A673 (cell line): Measurements from ENCODE around the gene ARPC2. TPM values are rescaled to one million over a fixed set of nuclear protein-coding genes. Genes with fewer than 3 reads are reported as not detected.

Source experiments
- BruUV-seq: library from RNA; stranded (reverse); fragments of 400-500 nt; replicated peaks from 2 replicates; lab custom pipeline; 2021; lab: Mats Ljungman, UMichigan
- CTCF ChIA-PET: fragments of 300-600 bp; sonication (Branson Sonifier 250); formaldehyde crosslinking; loops from one replicate; lab custom pipeline; 2022; ENCODE audit warnings: antibody characterized with exemption; lab: Charles Lee
- POLR2A ChIA-PET: fragments of 300-600 bp; sonication (Branson Sonifier 250); formaldehyde crosslinking; loops from one replicate; lab custom pipeline; 2022; ENCODE audit warnings: antibody characterized with exemption; ENCODE audit not compliant: low non-redundant PET; lab: Charles Lee
- DNase-seq: peaks from one replicate; pipeline ENCODE4 v3.0.0-alpha.2; 2015; ENCODE audit warnings: low spot score
- H3K27ac ChIP-seq: fragments of 200-600 bp; sonication (generic); 2 replicates; pipeline ENCODE4 v1.5.1; 2016; ENCODE audit warnings: mixed run types, low read depth, mild to moderate bottlenecking, mixed read lengths, antibody characterized with exemption, low read length; ENCODE audit not compliant: poor library complexity, severe bottlenecking
- H3K27me3 ChIP-seq: fragments of 200-600 bp; sonication (generic); replicated peaks from 2 replicates; pipeline ENCODE4 v1.6.1; 2017; ENCODE audit warnings: mixed run types, low read depth, mild to moderate bottlenecking, mixed read lengths, antibody characterized with exemption, low read length; ENCODE audit not compliant: insufficient read depth, poor library complexity
- H3K36me3 ChIP-seq: fragments of 200-600 bp; sonication (generic); 2 replicates; pipeline ENCODE4 v1.6.1; 2016; ENCODE audit warnings: mixed run types, mild to moderate bottlenecking, mixed read lengths, antibody characterized with exemption, low read length; ENCODE audit not compliant: insufficient read depth, poor library complexity, severe bottlenecking
- H3K4me1 ChIP-seq: fragments of 200-600 bp; sonication (generic); 2 replicates; pipeline ENCODE4 v1.6.1; 2017; ENCODE audit warnings: mixed run types, mild to moderate bottlenecking, mixed read lengths, antibody characterized with exemption, low read length; ENCODE audit not compliant: insufficient read depth, poor library complexity, severe bottlenecking
- H3K4me3 ChIP-seq: fragments of 200-600 bp; sonication (generic); 2 replicates; pipeline ENCODE4 v1.5.1; 2016; ENCODE audit warnings: low read depth, mixed run types, mild to moderate bottlenecking, mixed read lengths, low read length; ENCODE audit not compliant: poor library complexity, severe bottlenecking
- H3K9me3 ChIP-seq: fragments of 200-600 bp; sonication (generic); 2 replicates; pipeline ENCODE4 v1.6.1; 2016; ENCODE audit warnings: mixed run types, low read depth, mild to moderate bottlenecking, mixed read lengths, antibody characterized with exemption, low read length; ENCODE audit not compliant: poor library complexity, severe bottlenecking
- EZH2 ChIP-seq: fragments of 200-600 bp; sonication (generic); IDR thresholded peaks from 2 replicates; pipeline ENCODE4 v1.6.1; 2017; ENCODE audit warnings: borderline replicate concordance, low read depth, mild to moderate bottlenecking, mixed read lengths, antibody characterized with exemption, low read length; ENCODE audit not compliant: poor library complexity, severe bottlenecking
- intact Hi-C: fragments of 100-400 bp; cut with micrococcal nuclease; formaldehyde crosslinking; loops from one replicate; pipeline ENCODE4 v1.10.0; 2022; ENCODE audit not compliant: unreplicated experiment
- total RNA-seq: library from RNA; stranded (reverse); gene quantifications from 2 replicates; pipeline ENCODE4 v1.2.3, GENCODE V29; 2021
- TF ChIP-seq, protein P1 (sequence below): fragments of 300-800, 200-600 bp; sonication (generic); conservative IDR thresholded peaks from 2 replicates; pipeline ENCODE4 v1.5.1; 2017; ENCODE audit warnings: low read depth, mild to moderate bottlenecking, antibody characterized with exemption, low read length, moderate library complexity, mixed read lengths

The ARPC2 gene
- total RNA-seq, 1 experiment from 2014 or later: 291 TPM

DNA sequence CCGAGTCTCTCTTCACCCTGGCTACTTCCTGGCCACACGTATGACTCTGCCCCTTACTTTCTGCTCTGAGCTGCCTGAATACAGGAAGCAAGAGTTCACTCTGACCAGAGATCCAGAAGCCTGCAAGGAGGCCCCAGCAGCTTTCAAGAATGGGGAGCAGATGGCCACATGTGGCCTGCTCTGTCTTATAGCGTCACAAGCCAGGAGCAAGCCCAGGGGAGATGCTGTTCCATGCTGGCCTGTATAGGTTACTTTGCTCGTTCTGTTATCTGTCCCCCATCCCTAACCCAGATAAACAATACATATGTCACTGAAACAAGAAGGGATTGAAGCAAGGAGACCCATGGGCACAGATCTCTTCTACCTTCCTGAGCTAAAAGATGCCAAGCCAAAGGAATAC is 57.6 kb downstream of the ARPC2 start:
- H3K4me3 ChIP-seq: no peak overlapping the region
- no peaks in the 10 kb centered on the region for H3K27me3 ChIP-seq
- TSS peak; percentile 20 for BruUV-seq
- intact Hi-C loops: loop anchor here (5.0 kb wide), 2 partner anchors 87 to 573 kb away; no protein-coding TSS in a partner anchor
- CTCF ChIA-PET: no interaction called here
- POLR2A ChIA-PET: no interaction called here
- H3K4me1 ChIP-seq: peaks cover 20% of the 10 kb centered on the region
- no peak overlapping the region for H3K27ac ChIP-seq
- DNase-seq: no peak
- TF ChIP-seq, protein P1, sequence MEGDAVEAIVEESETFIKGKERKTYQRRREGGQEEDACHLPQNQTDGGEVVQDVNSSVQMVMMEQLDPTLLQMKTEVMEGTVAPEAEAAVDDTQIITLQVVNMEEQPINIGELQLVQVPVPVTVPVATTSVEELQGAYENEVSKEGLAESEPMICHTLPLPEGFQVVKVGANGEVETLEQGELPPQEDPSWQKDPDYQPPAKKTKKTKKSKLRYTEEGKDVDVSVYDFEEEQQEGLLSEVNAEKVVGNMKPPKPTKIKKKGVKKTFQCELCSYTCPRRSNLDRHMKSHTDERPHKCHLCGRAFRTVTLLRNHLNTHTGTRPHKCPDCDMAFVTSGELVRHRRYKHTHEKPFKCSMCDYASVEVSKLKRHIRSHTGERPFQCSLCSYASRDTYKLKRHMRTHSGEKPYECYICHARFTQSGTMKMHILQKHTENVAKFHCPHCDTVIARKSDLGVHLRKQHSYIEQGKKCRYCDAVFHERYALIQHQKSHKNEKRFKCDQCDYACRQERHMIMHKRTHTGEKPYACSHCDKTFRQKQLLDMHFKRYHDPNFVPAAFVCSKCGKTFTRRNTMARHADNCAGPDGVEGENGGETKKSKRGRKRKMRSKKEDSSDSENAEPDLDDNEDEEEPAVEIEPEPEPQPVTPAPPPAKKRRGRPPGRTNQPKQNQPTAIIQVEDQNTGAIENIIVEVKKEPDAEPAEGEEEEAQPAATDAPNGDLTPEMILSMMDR: no peak
- TF ChIP-seq EZH2: no peak
- no peaks in the 10 kb centered on the region for H3K9me3 ChIP-seq
- H3K36me3 ChIP-seq: peaks cover 35% of the 10 kb centered on the region

DNA sequence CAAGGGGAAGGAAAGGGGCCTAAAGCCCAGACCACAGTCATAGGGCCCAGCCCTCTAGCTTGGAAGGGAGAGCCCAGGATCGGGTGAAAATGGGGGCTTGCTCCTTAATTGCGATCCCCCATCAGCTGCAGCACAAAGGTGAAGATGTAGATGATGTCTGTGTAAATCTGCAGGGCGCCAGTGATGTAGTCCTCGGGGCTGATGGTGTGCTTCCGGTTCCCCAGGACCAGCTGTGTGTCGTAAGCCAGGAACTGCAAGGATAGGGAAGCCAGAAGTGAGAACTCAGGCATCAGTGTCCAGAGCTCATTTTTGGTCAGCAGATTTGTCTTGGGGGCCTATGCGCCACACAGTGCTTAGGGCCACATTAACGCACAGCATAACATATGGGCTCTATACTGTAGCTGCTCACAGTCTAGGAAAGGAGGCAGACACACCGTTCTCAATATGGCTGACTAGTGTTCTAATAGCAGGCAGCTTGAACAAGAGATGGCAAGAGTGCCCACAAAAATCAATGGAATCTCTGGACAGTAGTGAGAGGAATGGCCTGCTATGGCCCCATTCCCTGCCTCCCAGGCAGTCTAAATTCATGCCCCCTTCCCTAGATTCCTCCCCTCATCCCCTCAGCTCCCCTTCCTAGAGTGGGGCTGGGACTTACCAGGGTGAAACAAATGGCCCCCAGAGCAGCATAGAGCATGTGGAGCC is 58.5 kb downstream of the ARPC2 start:
- Histone ChIP-seq H3K27ac (no peak overlapping the region), H3K4me1 (peaks cover 20% of the 10 kb centered on the region), H3K4me3 (no peak overlapping the region), H3K36me3 (peaks cover 35% of the 10 kb centered on the region), H3K27me3 (no peaks in the 10 kb centered on the region), H3K9me3 (no peaks in the 10 kb centered on the region)
- CTCF ChIA-PET: no interaction called here
- BruUV-seq: no TSS peak
- intact Hi-C loops: no loop called here
- DNase-seq: no peak
- no peak for TF ChIP-seq EZH2
- TF ChIP-seq, protein P1: no peak
- POLR2A ChIA-PET: no interaction called here

DNA sequence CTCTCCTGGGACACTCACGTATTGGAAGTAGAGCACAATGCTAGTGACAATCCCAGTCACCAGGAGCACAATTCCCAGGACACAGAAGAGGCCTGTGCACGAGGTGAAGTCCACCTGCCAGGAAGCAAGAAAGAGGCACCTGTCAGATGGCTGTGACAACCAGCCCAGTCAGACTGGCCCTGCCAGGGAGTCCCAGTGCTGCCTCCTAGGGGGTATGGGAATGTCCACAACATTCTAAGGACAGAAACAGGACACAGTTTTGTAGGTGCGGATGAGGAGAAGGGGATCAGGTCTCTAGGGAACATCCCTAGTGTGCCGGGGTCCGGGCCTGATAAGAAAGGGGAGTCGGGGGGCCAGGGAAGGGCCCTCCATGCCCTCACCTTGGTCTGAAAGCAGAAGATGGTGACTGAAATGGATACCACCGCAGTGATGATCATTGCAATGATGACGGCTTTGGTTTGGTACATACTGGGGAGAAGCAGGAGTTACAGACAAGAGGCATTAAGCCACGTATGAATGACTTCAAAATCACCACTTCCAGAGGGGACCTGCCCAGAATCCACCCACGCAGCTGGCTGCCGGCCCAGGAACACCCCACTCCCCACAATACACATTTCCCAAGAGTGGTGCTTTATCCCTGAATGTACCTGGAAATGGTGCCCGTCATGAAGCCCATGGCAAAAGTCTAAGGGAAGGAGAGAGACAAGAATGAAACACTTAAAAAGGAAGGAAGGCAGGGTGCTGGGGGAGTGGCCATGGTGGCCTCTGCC is 60.2 kb downstream of the ARPC2 start:
- no peaks in the 10 kb centered on the region for H3K27me3 ChIP-seq
- ChIA-PET POLR2A (no interaction called here), CTCF (interaction anchor here (0.9 kb wide), 1 partner anchor 85 kb away, joined by 3 read pairs; no protein-coding TSS in a partner anchor)
- no TSS peak for BruUV-seq
- peaks cover 35% of the 10 kb centered on the region for H3K36me3 ChIP-seq
- H3K4me1 ChIP-seq: peaks cover 9% of the 10 kb centered on the region
- no peak overlapping the region for H3K27ac ChIP-seq
- DNase-seq: no peak
- H3K9me3 ChIP-seq: no peaks in the 10 kb centered on the region
- TF ChIP-seq, protein P1: no peak
- TF ChIP-seq EZH2: no peak
- H3K4me3 ChIP-seq: no peak overlapping the region
- intact Hi-C loops: no loop called here
